Kidney (tissue), 14 donors: ENCODE data around the gene GRAMD2B. TPM values are rescaled to one million over a fixed set of nuclear protein-coding genes. Genes with fewer than 3 reads are reported as not detected.

Source experiments
- DNase-seq, 5 donors: peaks; one replicate each; pipeline ENCODE4 v3.0.0-alpha.2; 2013 to 2020
- FAIRE-seq: peaks from 2 replicates; lab custom pipeline; 2012; peaks lifted over from hg19 to GRCh38; lab: Jason Lieb, UNC
- H3K27ac ChIP-seq, 2 donors: one replicate each; pipeline ENCODE4 v1.7.0; 2013; ENCODE audit warnings: low read depth in 2 of 2, low read length in 2 of 2, inconsistent platforms in 1 of 2
- H3K27me3 ChIP-seq: one replicate; pipeline ENCODE4 v1.7.1; 2013; ENCODE audit warnings: low read length, inconsistent platforms; ENCODE audit not compliant: control insufficient read depth, insufficient read depth
- H3K36me3 ChIP-seq, 3 donors: one replicate each; pipeline versions ENCODE4 v1.7.0 to v1.7.1; 2013; ENCODE audit warnings: low read length in 3 of 3, control low read depth in 1 of 3, inconsistent platforms in 1 of 3; ENCODE audit not compliant: insufficient read depth in 3 of 3, control insufficient read depth in 2 of 3
- H3K4me1 ChIP-seq, 3 donors: one replicate each; pipeline versions ENCODE4 v1.7.0 to v1.7.1; 2013; ENCODE audit warnings: low read length in 3 of 3, inconsistent platforms in 1 of 3, low read depth in 1 of 3; ENCODE audit not compliant: control insufficient read depth in 2 of 3, insufficient read depth in 2 of 3
- H3K4me3 ChIP-seq, 3 donors: one replicate each; pipeline versions ENCODE4 v1.7.0 to v1.8.1; 2013; ENCODE audit warnings: low read length in 3 of 3, control low read depth in 1 of 3, inconsistent platforms in 1 of 3
- H3K9ac ChIP-seq, 3 donors: one replicate each; pipeline versions ENCODE4 v1.7.0 to v1.7.1; 2013; ENCODE audit warnings: low read length in 3 of 3, control low read depth in 1 of 3, inconsistent platforms in 1 of 3
- H3K9me3 ChIP-seq, 3 donors: one replicate each; pipeline versions ENCODE4 v1.7.0 to v1.7.1; 2013; ENCODE audit warnings: low read length in 3 of 3, control low read depth in 1 of 3, inconsistent platforms in 1 of 3; ENCODE audit not compliant: control insufficient read depth in 2 of 3, insufficient read depth in 1 of 3
- CTCF ChIP-seq: IDR thresholded peaks from 3 replicates; pipeline ENCODE4 v1.5.1; 2012; ENCODE audit warnings: mild to moderate bottlenecking, moderate library complexity, borderline replicate concordance; ENCODE audit not compliant: insufficient read depth; ENCODE audit errors: extremely low read depth
- intact Hi-C: fragments of 100-400 bp; cut with DNase I; formaldehyde crosslinking; loops from one replicate; pipeline ENCODE4 v1.11.1; 2022
- polyA plus RNA-seq: library from polyadenylated mRNA; stranded (reverse); fragments of 350-450 nt; fragmentation: Illumina TruSeq; extraction: RNeasy Lipid Tissue Mini Kit (QIAGEN cat#74804); gene quantifications from one replicate; pipeline ENCODE4 v1.2.3, GENCODE V29; 2014; ENCODE audit warnings: low read depth, low replicate concordance; ENCODE audit not compliant: insufficient read depth
- total RNA-seq: library from RNA; stranded (reverse); fragmentation: NEBNext Ultra II Directional; extraction: Animal tissue kit (Norgen Biotek cat#: 25700); gene quantifications from one replicate; pipeline ENCODE4 v1.2.1, GENCODE V29; 2021
- donor health status: control.
- donor health status: control.
- donor health status: control.
- donor health status: control.
- donor health status: control.
- donor health status: DM: yes; HTN: yes; CAD: no.
- donor health status: Normal renal cell carcinoma (clear cell type).

The GRAMD2B gene
- total and polyA plus RNA-seq, 2 donors from 2014 or later, result 18.4 to 38.5 TPM

- Histone ChIP-seq H3K36me3 (no peaks in the 10 kb centered on the region), H3K4me1 (peaks cover 0 to 15% (median 12%) of the 10 kb centered on the region in 3 donors), H3K9ac (no peak overlapping the region), H3K9me3 (no peaks in the 10 kb centered on the region), H3K27ac (peak overlapping the region in 1 of 2 donors; percentile 59), H3K27me3 (no peaks in the 10 kb centered on the region), H3K4me3 (no peak overlapping the region)
- intact Hi-C loops, result no loop called here
- no peak for TF ChIP-seq CTCF
- DNase-seq (no peak), FAIRE-seq (no peak)
These were observed 6.8 kb upstream of the GRAMD2B start for GRCh38 chr5:126416266-126416925.

- FAIRE-seq (no peak), DNase-seq (no peak)
- no peak for TF ChIP-seq CTCF
- H3K4me3 ChIP-seq, result no peak overlapping the region
- intact Hi-C loops, result no loop called here
- peaks cover 0 to 15% (median 12%) of the 10 kb centered on the region in 3 donors for H3K4me1 ChIP-seq
- H3K27ac ChIP-seq, result no peak overlapping the region
- no peaks in the 10 kb centered on the region for H3K27me3 ChIP-seq
- H3K9me3 ChIP-seq, result no peaks in the 10 kb centered on the region
- no peaks in the 10 kb centered on the region for H3K36me3 ChIP-seq
- H3K9ac ChIP-seq, result no peak overlapping the region
These were observed 6.0 kb upstream of the GRAMD2B start for GRCh38 chr5:126417178-126417577.

GRCh38 chr5:126419102-126419501 is 4.1 kb upstream of the GRAMD2B start:
- Histone ChIP-seq H3K4me1 (peaks cover 0 to 17% (median 12%) of the 10 kb centered on the region in 3 donors), H3K4me3 (no peak overlapping the region), H3K9ac (no peak overlapping the region), H3K27ac (no peak overlapping the region), H3K27me3 (no peaks in the 10 kb centered on the region), H3K36me3 (no peaks in the 10 kb centered on the region), H3K9me3 (no peaks in the 10 kb centered on the region)
- intact Hi-C loops, result no loop called here
- no peak for DNase-seq
- no peak for FAIRE-seq
- no peak for TF ChIP-seq CTCF
